Measurements from ENCODE around the gene SLC20A1.
"Not testable (repeated sequence)": the region's sequence is repeated elsewhere in the genome, so short reads cannot be mapped to it uniquely, and the experiment has no call there.

The SLC20A1 gene

DNA sequence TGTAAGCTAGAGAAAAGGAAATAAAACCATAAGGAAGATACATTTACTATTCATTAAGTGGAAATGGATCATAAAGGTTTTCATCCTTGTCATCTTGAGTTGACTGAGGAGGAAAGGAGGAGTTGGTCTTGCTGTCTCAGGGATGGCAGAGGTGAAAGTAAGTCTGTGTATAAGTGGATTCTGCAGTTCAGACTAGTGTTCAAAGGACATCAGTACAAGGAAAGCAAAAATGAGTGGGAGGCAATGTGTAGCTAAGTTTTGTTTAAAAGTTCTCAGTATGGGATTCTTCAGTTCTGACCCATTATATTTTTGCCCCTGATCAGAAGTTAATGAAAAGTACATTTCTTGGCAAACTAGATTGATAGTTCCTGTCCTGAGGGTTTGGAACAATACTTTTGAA is 18.9 kb downstream of the SLC20A1 start:
- TF ChIP-seq, protein P1, sequence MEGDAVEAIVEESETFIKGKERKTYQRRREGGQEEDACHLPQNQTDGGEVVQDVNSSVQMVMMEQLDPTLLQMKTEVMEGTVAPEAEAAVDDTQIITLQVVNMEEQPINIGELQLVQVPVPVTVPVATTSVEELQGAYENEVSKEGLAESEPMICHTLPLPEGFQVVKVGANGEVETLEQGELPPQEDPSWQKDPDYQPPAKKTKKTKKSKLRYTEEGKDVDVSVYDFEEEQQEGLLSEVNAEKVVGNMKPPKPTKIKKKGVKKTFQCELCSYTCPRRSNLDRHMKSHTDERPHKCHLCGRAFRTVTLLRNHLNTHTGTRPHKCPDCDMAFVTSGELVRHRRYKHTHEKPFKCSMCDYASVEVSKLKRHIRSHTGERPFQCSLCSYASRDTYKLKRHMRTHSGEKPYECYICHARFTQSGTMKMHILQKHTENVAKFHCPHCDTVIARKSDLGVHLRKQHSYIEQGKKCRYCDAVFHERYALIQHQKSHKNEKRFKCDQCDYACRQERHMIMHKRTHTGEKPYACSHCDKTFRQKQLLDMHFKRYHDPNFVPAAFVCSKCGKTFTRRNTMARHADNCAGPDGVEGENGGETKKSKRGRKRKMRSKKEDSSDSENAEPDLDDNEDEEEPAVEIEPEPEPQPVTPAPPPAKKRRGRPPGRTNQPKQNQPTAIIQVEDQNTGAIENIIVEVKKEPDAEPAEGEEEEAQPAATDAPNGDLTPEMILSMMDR (IDR thresholded peaks at IDR 0.05; ENCODE audit: low read depth, low read length), result no peak
- no peak overlapping the region for H3K4me3 ChIP-seq (ENCODE audit: low read depth, low read length)

GRCh38 chr2:112665113-112665780 is 19.5 kb downstream of the SLC20A1 start:
- TF ChIP-seq, protein P1 (IDR thresholded peaks at IDR 0.05; ENCODE audit: low read depth, low read length), result no peak
- no peak overlapping the region for H3K4me3 ChIP-seq (ENCODE audit: low read depth, low read length)

GRCh38 chr2:112666761-112667122 is 21.0 kb downstream of the SLC20A1 start:
- TF ChIP-seq, protein P1 (IDR thresholded peaks at IDR 0.05; ENCODE audit: low read depth, low read length), result no peak
- H3K4me3 ChIP-seq (ENCODE audit: low read depth, low read length), result no peak overlapping the region

GRCh38 chr2:112667540-112667939 is 21.8 kb downstream of the SLC20A1 start:
- H3K4me3 ChIP-seq (ENCODE audit: low read depth, low read length), result not testable (repeated sequence)

GRCh38 chr2:112669667-112670066 is 23.9 kb downstream of the SLC20A1 start:
- no peak overlapping the region for H3K4me3 ChIP-seq (ENCODE audit: low read depth, low read length)
- TF ChIP-seq, protein P1 (IDR thresholded peaks at IDR 0.05; ENCODE audit: low read depth, low read length), result no peak

GRCh38 chr2:112670252-112671022 is 24.7 kb downstream of the SLC20A1 start:
- no peak overlapping the region for H3K4me3 ChIP-seq (ENCODE audit: low read depth, low read length)
- TF ChIP-seq, protein P1 (IDR thresholded peaks at IDR 0.05; ENCODE audit: low read depth, low read length), result no peak

- H3K4me3 ChIP-seq (ENCODE audit: low read depth, low read length), result no peak overlapping the region
- TF ChIP-seq, protein P1 (IDR thresholded peaks at IDR 0.05; ENCODE audit: low read depth, low read length), result no peak
Observed at GRCh38 chr2:112671801-112672200, 26.1 kb downstream of the SLC20A1 start.
